Neural progenitor cell (in vitro differentiated cells): ENCODE results near the gene AANAT. TPM values are rescaled to one million over a fixed set of nuclear protein-coding genes. Genes with fewer than 3 reads are reported as not detected.
"Not testable (repeated sequence)": the region's sequence is repeated elsewhere in the genome, so short reads cannot be mapped to it uniquely, and the experiment has no call there.

Source experiments
- DNase-seq: peaks from one replicate; pipeline ENCODE4 v3.0.0-alpha.2; 2016; ENCODE audit warnings: low spot score
- H2AFZ ChIP-seq: fragments of 200-600 bp; sonication (generic); replicated peaks from 2 replicates; pipeline ENCODE4 v1.6.1; 2016; ENCODE audit warnings: antibody characterized with exemption
- H3F3A ChIP-seq: fragments of 200-600 bp; sonication (generic); 2 replicates; pipeline ENCODE4 v1.6.1; 2016; ENCODE audit warnings: antibody characterized with exemption, low read depth
- H3K27ac ChIP-seq: fragments of 200-600 bp; sonication (generic); 2 replicates; pipeline ENCODE4 v1.5.1; 2016; ENCODE audit warnings: mild to moderate bottlenecking
- H3K27me3 ChIP-seq: fragments of 200-600 bp; sonication (generic); 2 replicates; pipeline ENCODE4 v1.6.1; 2016; ENCODE audit warnings: mild to moderate bottlenecking, moderate library complexity
- H3K36me3 ChIP-seq: fragments of 200-600 bp; sonication (generic); 2 replicates; pipeline ENCODE4 v1.5.1; 2016
- H3K4me1 ChIP-seq: fragments of 200-600 bp; sonication (generic); 2 replicates; pipeline ENCODE4 v1.6.1; 2016; ENCODE audit warnings: mixed run types
- H3K4me2 ChIP-seq: fragments of 200-600 bp; sonication (generic); 2 replicates; pipeline ENCODE4 v1.6.1; 2016
- H3K4me3 ChIP-seq: fragments of 200-600 bp; sonication (generic); 2 replicates; pipeline ENCODE4 v1.5.1; 2016
- H3K79me2 ChIP-seq: fragments of 200-600 bp; sonication (generic); 2 replicates; pipeline ENCODE4 v1.6.1; 2016; ENCODE audit warnings: low read depth
- H3K9ac ChIP-seq: fragments of 200-600 bp; sonication (generic); 2 replicates; pipeline ENCODE4 v1.6.1; 2016
- H3K9me3 ChIP-seq: fragments of 200-600 bp; sonication (generic); 2 replicates; pipeline ENCODE4 v1.5.1; 2016; ENCODE audit warnings: low read depth
- H4K20me1 ChIP-seq: fragments of 200-600 bp; sonication (generic); 2 replicates; pipeline ENCODE4 v1.6.1; 2016; ENCODE audit warnings: low read depth
- H3K27ac Mint-ChIP-seq: 3 replicates; pipeline ENCODE4 v1.8.0; 2021; ENCODE audit warnings: mixed read lengths
- H3K27me3 Mint-ChIP-seq: 2 replicates; pipeline ENCODE4 v1.8.0; 2022; ENCODE audit warnings: low read depth, mild to moderate bottlenecking, inconsistent platforms, moderate library complexity, mixed read lengths; ENCODE audit not compliant: insufficient read depth
- H3K36me3 Mint-ChIP-seq: 3 replicates; pipeline ENCODE4 v1.8.0; 2021; ENCODE audit warnings: mixed read lengths
- H3K4me1 Mint-ChIP-seq: 3 replicates; pipeline ENCODE4 v1.8.0; 2021; ENCODE audit warnings: mixed read lengths
- H3K4me3 Mint-ChIP-seq: 3 replicates; pipeline ENCODE4 v1.8.0; 2021; ENCODE audit warnings: mild to moderate bottlenecking, moderate library complexity, mixed read lengths
- H3K9me3 Mint-ChIP-seq: 3 replicates; pipeline ENCODE4 v1.8.0; 2020; ENCODE audit warnings: mixed read lengths
- EZH2 ChIP-seq: fragments of 200-600 bp; sonication (generic); IDR thresholded peaks from 2 replicates; pipeline ENCODE4 v1.6.1; 2017; ENCODE audit warnings: antibody characterized with exemption, mild to moderate bottlenecking, moderate library complexity
- EZH2phosphoT487 ChIP-seq: fragments of 200-600 bp; sonication (generic); IDR thresholded peaks from 2 replicates; pipeline ENCODE4 v1.6.1; 2017; ENCODE audit warnings: antibody characterized with exemption
- total RNA-seq: library from RNA; depleted of rRNA; stranded (reverse); fragments of >200 nt; gene quantifications from 2 replicates; pipeline ENCODE4 v1.2.3, GENCODE V29; 2015; ENCODE audit warnings: low replicate concordance
- TF ChIP-seq, protein P1 (sequence below): fragments of 200-600 bp; sonication (generic); IDR thresholded peaks from 2 replicates; pipeline ENCODE4 v1.5.1; 2017; ENCODE audit warnings: antibody characterized with exemption, mild to moderate bottlenecking

The AANAT gene
- total RNA-seq, 1 donor from 2014 or later, result not detected

DNA sequence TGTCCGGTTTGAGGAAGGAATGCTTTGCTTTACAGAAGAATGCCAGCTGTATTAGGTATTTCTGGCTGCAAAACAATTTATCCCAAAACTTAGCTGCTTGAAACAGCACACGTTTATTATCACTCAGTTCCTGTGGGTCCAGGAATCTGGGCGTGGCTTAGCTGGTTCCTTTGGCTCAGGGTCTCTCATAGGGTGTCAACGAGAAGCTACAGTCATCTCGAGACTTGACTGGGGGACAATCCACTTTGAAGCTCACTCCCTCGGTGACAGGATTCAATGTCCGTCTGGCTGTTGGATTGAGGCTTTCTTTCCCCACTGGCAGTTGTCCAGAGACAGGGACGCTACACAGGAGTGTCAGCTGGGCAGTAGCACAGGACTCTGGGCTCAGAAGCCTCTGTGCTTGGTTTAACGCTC is 43.4 kb downstream of the AANAT start:
- no peak overlapping the region for H3K4me3 Mint-ChIP-seq
- H3K27ac Mint-ChIP-seq, result no peak overlapping the region
- no peaks in the 10 kb centered on the region for H3K9me3 ChIP-seq
- H3K9me3 Mint-ChIP-seq, result no peaks in the 10 kb centered on the region
- H3K9ac ChIP-seq, result no peak overlapping the region
- H3K4me3 ChIP-seq, result no peak overlapping the region
- H3K36me3 Mint-ChIP-seq, result no peaks in the 10 kb centered on the region
- no peak overlapping the region for H3K4me2 ChIP-seq
- H3F3A ChIP-seq, result peaks cover 5% of the 10 kb centered on the region
- no peaks in the 10 kb centered on the region for H3K4me1 ChIP-seq
- H3K79me2 ChIP-seq, result no peaks in the 10 kb centered on the region
- H3K27me3 Mint-ChIP-seq, result peaks cover 9% of the 10 kb centered on the region
- no peak for TF ChIP-seq EZH2phosphoT487
- H3K27ac ChIP-seq, result no peak overlapping the region
- no peaks in the 10 kb centered on the region for H4K20me1 ChIP-seq
- H3K27me3 ChIP-seq, result peaks cover 20% of the 10 kb centered on the region
- no peak for DNase-seq
- peaks cover 19% of the 10 kb centered on the region for H3K4me1 Mint-ChIP-seq
- H2AFZ ChIP-seq, result no peak overlapping the region
- H3K36me3 ChIP-seq, result no peaks in the 10 kb centered on the region

DNA sequence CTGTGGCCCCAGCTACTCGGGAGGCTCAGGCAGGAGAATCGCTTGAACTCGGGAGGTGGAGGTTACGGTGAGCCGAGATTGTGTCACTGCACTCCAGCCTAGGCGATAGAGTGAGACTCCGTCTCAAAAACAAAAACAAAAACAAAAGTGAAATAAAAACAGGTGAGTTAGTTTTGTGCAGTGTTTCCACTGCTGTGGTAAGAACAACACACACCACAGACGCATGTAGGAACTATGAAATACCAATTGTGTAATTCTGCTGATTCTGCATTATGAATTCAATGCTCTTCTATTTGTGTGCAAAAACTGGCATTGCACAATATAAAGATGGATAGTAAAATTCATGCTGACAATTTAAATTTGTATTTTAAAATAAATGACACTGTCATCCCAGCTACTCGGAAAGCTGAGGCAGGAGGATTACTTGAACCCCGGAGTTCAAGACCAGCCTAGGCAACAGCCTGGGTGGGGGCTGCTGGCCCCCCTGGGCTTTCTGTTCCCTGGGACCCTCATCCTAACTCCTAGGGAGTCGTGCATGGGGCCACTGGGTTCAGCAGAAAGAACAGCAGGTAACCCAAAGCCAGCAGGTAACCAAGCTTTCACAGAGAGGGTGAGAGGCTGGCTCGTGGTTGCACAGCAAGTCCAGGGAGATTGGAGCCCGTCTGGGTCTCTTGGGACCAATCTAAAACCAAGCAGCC is 44.4 kb downstream of the AANAT start:
- Mint-ChIP-seq H3K36me3 (no peaks in the 10 kb centered on the region), H3K27ac (no peak overlapping the region), H3K9me3 (no peaks in the 10 kb centered on the region), H3K27me3 (peaks cover 9% of the 10 kb centered on the region), H3K4me1 (peaks cover 19% of the 10 kb centered on the region), H3K4me3 (no peak overlapping the region)
- Histone ChIP-seq H4K20me1 (no peaks in the 10 kb centered on the region), H3K27ac (no peak overlapping the region), H3K9me3 (no peaks in the 10 kb centered on the region), H3K4me2 (no peak overlapping the region), H3K4me1 (no peaks in the 10 kb centered on the region), H3K79me2 (no peaks in the 10 kb centered on the region), H3K4me3 (no peak overlapping the region), H3K9ac (no peak overlapping the region), H3K36me3 (no peaks in the 10 kb centered on the region), H3K27me3 (peaks cover 16% of the 10 kb centered on the region), H3F3A (peaks cover 5% of the 10 kb centered on the region), H2AFZ (no peak overlapping the region)
- no peak for TF ChIP-seq EZH2phosphoT487
- DNase-seq, result no peak

DNA sequence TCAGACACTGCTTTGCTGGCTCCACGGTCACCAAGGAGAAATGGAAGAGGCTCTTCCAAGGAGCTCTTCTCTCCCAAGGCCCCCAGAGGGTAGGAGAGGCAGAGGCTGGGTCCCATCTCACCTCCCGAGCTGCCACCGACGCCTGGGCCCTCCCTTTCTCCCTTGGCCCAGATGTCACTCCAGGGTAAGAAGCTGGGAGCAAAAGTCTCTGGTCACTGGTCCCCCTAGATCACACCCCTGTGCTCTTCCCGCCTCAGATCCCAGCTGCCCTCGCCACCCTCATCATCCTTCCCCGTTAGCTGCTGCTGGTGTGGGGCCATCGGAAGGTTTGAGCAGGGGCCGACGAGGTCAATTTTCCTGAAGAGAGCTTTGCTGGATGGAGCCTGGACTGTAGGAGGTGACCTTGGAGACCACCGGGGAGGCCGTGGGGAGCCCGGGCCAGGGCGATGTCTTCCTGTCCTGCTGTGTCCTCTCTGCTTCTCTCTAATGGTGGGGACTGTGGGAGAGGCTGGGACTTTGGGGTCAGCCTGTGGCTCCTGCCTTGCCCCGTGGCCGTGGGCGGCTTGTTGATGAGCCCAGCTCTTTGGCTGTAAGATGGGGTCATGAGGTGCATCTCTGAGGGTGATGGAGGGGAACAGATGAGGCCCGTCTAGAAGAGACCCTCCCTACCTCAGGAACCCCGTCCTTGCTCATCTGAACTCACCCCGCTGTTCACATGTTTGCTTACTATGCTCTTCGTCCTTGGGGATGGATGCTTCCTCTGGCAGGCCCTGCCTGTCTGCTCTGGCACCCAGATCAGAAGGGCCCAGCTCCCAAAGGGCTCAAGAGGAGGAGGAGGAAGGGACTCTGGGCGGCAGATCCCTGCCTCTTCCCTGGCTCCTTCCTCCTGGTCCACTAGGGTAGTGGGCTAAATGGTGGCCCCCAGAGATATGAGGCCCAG is 45.2 kb downstream of the AANAT start:
- Histone ChIP-seq H3K36me3 (no peaks in the 10 kb centered on the region), H3K4me2 (no peak overlapping the region), H3F3A (peaks cover 5% of the 10 kb centered on the region), H3K79me2 (no peaks in the 10 kb centered on the region), H3K9ac (no peak overlapping the region), H4K20me1 (no peaks in the 10 kb centered on the region), H3K27me3 (peaks cover 9% of the 10 kb centered on the region), H3K4me1 (no peaks in the 10 kb centered on the region), H3K4me3 (no peak overlapping the region), H3K9me3 (no peaks in the 10 kb centered on the region), H2AFZ (no peak overlapping the region), H3K27ac (no peak overlapping the region)
- peaks cover 19% of the 10 kb centered on the region for H3K4me1 Mint-ChIP-seq
- TF ChIP-seq EZH2phosphoT487, result no peak
- TF ChIP-seq EZH2, result no peak
- TF ChIP-seq, protein P1, sequence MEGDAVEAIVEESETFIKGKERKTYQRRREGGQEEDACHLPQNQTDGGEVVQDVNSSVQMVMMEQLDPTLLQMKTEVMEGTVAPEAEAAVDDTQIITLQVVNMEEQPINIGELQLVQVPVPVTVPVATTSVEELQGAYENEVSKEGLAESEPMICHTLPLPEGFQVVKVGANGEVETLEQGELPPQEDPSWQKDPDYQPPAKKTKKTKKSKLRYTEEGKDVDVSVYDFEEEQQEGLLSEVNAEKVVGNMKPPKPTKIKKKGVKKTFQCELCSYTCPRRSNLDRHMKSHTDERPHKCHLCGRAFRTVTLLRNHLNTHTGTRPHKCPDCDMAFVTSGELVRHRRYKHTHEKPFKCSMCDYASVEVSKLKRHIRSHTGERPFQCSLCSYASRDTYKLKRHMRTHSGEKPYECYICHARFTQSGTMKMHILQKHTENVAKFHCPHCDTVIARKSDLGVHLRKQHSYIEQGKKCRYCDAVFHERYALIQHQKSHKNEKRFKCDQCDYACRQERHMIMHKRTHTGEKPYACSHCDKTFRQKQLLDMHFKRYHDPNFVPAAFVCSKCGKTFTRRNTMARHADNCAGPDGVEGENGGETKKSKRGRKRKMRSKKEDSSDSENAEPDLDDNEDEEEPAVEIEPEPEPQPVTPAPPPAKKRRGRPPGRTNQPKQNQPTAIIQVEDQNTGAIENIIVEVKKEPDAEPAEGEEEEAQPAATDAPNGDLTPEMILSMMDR, result no peak
- H3K27ac Mint-ChIP-seq, result no peak overlapping the region
- no peaks in the 10 kb centered on the region for H3K36me3 Mint-ChIP-seq
- H3K27me3 Mint-ChIP-seq, result peaks cover 10% of the 10 kb centered on the region
- H3K4me3 Mint-ChIP-seq, result no peak overlapping the region
- no peaks in the 10 kb centered on the region for H3K9me3 Mint-ChIP-seq
- no peak for DNase-seq

DNA sequence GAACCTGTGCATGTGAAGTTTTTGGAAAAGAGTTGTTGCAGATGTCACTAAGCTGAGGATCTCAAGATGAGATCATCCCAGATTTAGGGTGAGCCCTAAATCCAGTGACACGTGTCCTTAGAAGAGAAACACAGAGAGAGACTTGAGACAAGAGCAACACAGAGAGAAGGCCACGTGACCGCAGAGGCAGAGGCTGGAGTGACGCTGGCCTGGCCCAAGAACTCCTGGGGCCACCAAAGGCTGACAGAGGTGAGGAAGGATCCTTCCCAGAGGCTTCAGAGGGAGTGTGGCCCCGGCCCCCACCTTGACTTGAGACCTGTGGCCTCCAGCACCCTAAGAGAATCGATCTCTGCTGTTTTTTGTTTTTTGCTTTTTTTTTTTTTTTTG is 45.9 kb downstream of the AANAT start:
- H3K4me2 ChIP-seq, result no peak overlapping the region
- Mint-ChIP-seq H3K9me3 (no peaks in the 10 kb centered on the region), H3K27me3 (peaks cover 7% of the 10 kb centered on the region), H3K4me3 (no peak overlapping the region), H3K4me1 (peaks cover 19% of the 10 kb centered on the region), H3K27ac (no peak overlapping the region), H3K36me3 (no peaks in the 10 kb centered on the region)
- no peak overlapping the region for H3K4me3 ChIP-seq
- H3K9me3 ChIP-seq, result no peaks in the 10 kb centered on the region
- TF ChIP-seq, protein P1, result no peak
- no peak for TF ChIP-seq EZH2
- no peak for TF ChIP-seq EZH2phosphoT487
- no peaks in the 10 kb centered on the region for H3K79me2 ChIP-seq
- no peaks in the 10 kb centered on the region for H3K4me1 ChIP-seq
- H3F3A ChIP-seq, result peaks cover 5% of the 10 kb centered on the region
- no peak overlapping the region for H3K27ac ChIP-seq
- no peak overlapping the region for H2AFZ ChIP-seq
- no peaks in the 10 kb centered on the region for H3K36me3 ChIP-seq
- no peak for DNase-seq
- peaks cover 2% of the 10 kb centered on the region for H3K27me3 ChIP-seq
- no peak overlapping the region for H3K9ac ChIP-seq
- no peaks in the 10 kb centered on the region for H4K20me1 ChIP-seq

DNA sequence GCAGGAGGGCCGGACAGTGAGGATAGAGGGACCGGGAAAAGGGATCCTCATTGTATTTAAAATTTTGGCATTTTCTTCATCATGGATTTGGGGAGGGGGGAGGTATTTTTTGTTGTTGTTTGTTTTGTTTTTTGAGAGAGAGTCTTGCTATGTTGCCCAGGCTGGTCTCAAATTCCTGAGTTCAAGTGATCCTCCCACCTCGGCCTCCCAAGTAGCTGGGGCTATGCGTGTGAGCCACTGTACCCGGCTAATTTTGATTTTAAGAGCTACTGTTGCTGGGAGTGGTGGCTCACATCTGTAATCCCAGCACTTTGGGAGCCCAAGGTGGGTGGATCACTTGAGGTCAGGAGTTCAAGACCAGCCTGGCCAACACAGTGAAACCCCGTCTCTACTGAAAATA is 47.0 kb downstream of the AANAT start:
- not testable (repeated sequence) for DNase-seq, H3K9me3 ChIP-seq, H3K27ac ChIP-seq, H4K20me1 ChIP-seq, H3F3A ChIP-seq, H3K79me2 ChIP-seq, H3K9me3 Mint-ChIP-seq, H3K27me3 ChIP-seq, H2AFZ ChIP-seq, H3K9ac ChIP-seq, H3K4me3 ChIP-seq, H3K4me3 Mint-ChIP-seq, H3K36me3 ChIP-seq, H3K4me1 ChIP-seq, H3K27ac Mint-ChIP-seq, H3K4me2 ChIP-seq, H3K36me3 Mint-ChIP-seq
- Mint-ChIP-seq H3K27me3 (peaks cover 11% of the 10 kb centered on the region), H3K4me1 (peaks cover 19% of the 10 kb centered on the region)
